Measurements from ENCODE around the gene PHAF1.

PHAF1 gene

GRCh38 chr16:67128417-67128816 is 18.7 kb downstream of the PHAF1 start:
- H3K9me3 ChIP-seq (ENCODE audit: control insufficient read depth, low read length): no peaks in the 10 kb centered on the region
- peaks cover 7% of the 10 kb centered on the region for H3K4me1 ChIP-seq (ENCODE audit: control insufficient read depth, insufficient read depth, low read length)
- H3K27me3 ChIP-seq (replicated peaks; ENCODE audit: control insufficient read depth, insufficient read depth, low read length): no peaks in the 10 kb centered on the region
- H3K36me3 ChIP-seq (ENCODE audit: control insufficient read depth, insufficient read depth, low read length, severe bottlenecking): peaks cover 55% of the 10 kb centered on the region
- H3K4me3 ChIP-seq (ENCODE audit: low read length): no peak overlapping the region
- no peak for DNase-seq (ENCODE audit: low read depth)
- H3K9ac ChIP-seq (ENCODE audit: low read length): no peak overlapping the region

- no peaks in the 10 kb centered on the region for H3K9me3 ChIP-seq (ENCODE audit: control insufficient read depth, low read length)
Measured at GRCh38 chr16:67128887-67129286, 19.1 kb downstream of the PHAF1 start.

GRCh38 chr16:67129422-67129821 is 19.7 kb downstream of the PHAF1 start:
- H3K4me3 ChIP-seq (ENCODE audit: low read length): no peak overlapping the region
- peaks cover 55% of the 10 kb centered on the region for H3K36me3 ChIP-seq (ENCODE audit: control insufficient read depth, insufficient read depth, low read length, severe bottlenecking)
- no peaks in the 10 kb centered on the region for H3K9me3 ChIP-seq (ENCODE audit: control insufficient read depth, low read length)
- H3K27me3 ChIP-seq (replicated peaks; ENCODE audit: control insufficient read depth, insufficient read depth, low read length): no peaks in the 10 kb centered on the region
- H3K9ac ChIP-seq (ENCODE audit: low read length): no peak overlapping the region
- H3K4me1 ChIP-seq (ENCODE audit: control insufficient read depth, insufficient read depth, low read length): no peaks in the 10 kb centered on the region
- DNase-seq (ENCODE audit: low read depth): no peak

More at GRCh38 chr16:67128887-67129286, 19.1 kb downstream of the PHAF1 start:
- H3K4me3 ChIP-seq (ENCODE audit: low read length): no peak overlapping the region
- H3K27me3 ChIP-seq (replicated peaks; ENCODE audit: control insufficient read depth, insufficient read depth, low read length): no peaks in the 10 kb centered on the region
- no peak overlapping the region for H3K9ac ChIP-seq (ENCODE audit: low read length)
- peaks cover 4% of the 10 kb centered on the region for H3K4me1 ChIP-seq (ENCODE audit: control insufficient read depth, insufficient read depth, low read length)
- DNase-seq (ENCODE audit: low read depth): no peak
- peaks cover 52% of the 10 kb centered on the region for H3K36me3 ChIP-seq (ENCODE audit: control insufficient read depth, insufficient read depth, low read length, severe bottlenecking)

- H3K36me3 ChIP-seq (ENCODE audit: control insufficient read depth, insufficient read depth, low read length, severe bottlenecking): peaks cover 85% of the 10 kb centered on the region
- no peak for DNase-seq (ENCODE audit: low read depth)
- no peaks in the 10 kb centered on the region for H3K4me1 ChIP-seq (ENCODE audit: control insufficient read depth, insufficient read depth, low read length)
- no peak overlapping the region for H3K4me3 ChIP-seq (ENCODE audit: low read length)
- no peaks in the 10 kb centered on the region for H3K9me3 ChIP-seq (ENCODE audit: control insufficient read depth, low read length)
- no peaks in the 10 kb centered on the region for H3K27me3 ChIP-seq (replicated peaks; ENCODE audit: control insufficient read depth, insufficient read depth, low read length)
- no peak overlapping the region for H3K9ac ChIP-seq (ENCODE audit: low read length)
Measured at GRCh38 chr16:67137605-67138004, 27.9 kb downstream of the PHAF1 start.

GRCh38 chr16:67141391-67141790 is 31.6 kb downstream of the PHAF1 start:
- H3K4me3 ChIP-seq (ENCODE audit: low read length): no peak overlapping the region
- H3K27me3 ChIP-seq (replicated peaks; ENCODE audit: control insufficient read depth, insufficient read depth, low read length): no peaks in the 10 kb centered on the region
- H3K36me3 ChIP-seq (ENCODE audit: control insufficient read depth, insufficient read depth, low read length, severe bottlenecking): peaks cover 90% of the 10 kb centered on the region
- H3K4me1 ChIP-seq (ENCODE audit: control insufficient read depth, insufficient read depth, low read length): peaks cover 6% of the 10 kb centered on the region
- no peak for DNase-seq (ENCODE audit: low read depth)
- H3K9ac ChIP-seq (ENCODE audit: low read length): no peak overlapping the region
- H3K9me3 ChIP-seq (ENCODE audit: control insufficient read depth, low read length): no peaks in the 10 kb centered on the region

- no peaks in the 10 kb centered on the region for H3K9me3 ChIP-seq (ENCODE audit: control insufficient read depth, low read length)
- H3K9ac ChIP-seq (ENCODE audit: low read length): no peak overlapping the region
- H3K4me1 ChIP-seq (ENCODE audit: control insufficient read depth, insufficient read depth, low read length): peaks cover 8% of the 10 kb centered on the region
- H3K36me3 ChIP-seq (ENCODE audit: control insufficient read depth, insufficient read depth, low read length, severe bottlenecking): peaks cover 91% of the 10 kb centered on the region
- no peaks in the 10 kb centered on the region for H3K27me3 ChIP-seq (replicated peaks; ENCODE audit: control insufficient read depth, insufficient read depth, low read length)
- DNase-seq (ENCODE audit: low read depth): no peak
- H3K4me3 ChIP-seq (ENCODE audit: low read length): no peak overlapping the region
Measured at GRCh38 chr16:67142342-67142741, 32.6 kb downstream of the PHAF1 start.

GRCh38 chr16:67144943-67145342 is 35.2 kb downstream of the PHAF1 start:
- H3K27me3 ChIP-seq (replicated peaks; ENCODE audit: control insufficient read depth, insufficient read depth, low read length): no peaks in the 10 kb centered on the region
- H3K4me1 ChIP-seq (ENCODE audit: control insufficient read depth, insufficient read depth, low read length): peaks cover 8% of the 10 kb centered on the region
- H3K4me3 ChIP-seq (ENCODE audit: low read length): no peak overlapping the region
- peaks cover 83% of the 10 kb centered on the region for H3K36me3 ChIP-seq (ENCODE audit: control insufficient read depth, insufficient read depth, low read length, severe bottlenecking)
- no peaks in the 10 kb centered on the region for H3K9me3 ChIP-seq (ENCODE audit: control insufficient read depth, low read length)
- no peak for DNase-seq (ENCODE audit: low read depth)
- H3K9ac ChIP-seq (ENCODE audit: low read length): no peak overlapping the region

- Histone ChIP-seq H3K9me3 (ENCODE audit: control insufficient read depth, low read length) (no peaks in the 10 kb centered on the region), H3K36me3 (ENCODE audit: control insufficient read depth, insufficient read depth, low read length, severe bottlenecking) (peaks cover 75% of the 10 kb centered on the region), H3K27me3 (replicated peaks; ENCODE audit: control insufficient read depth, insufficient read depth, low read length) (no peaks in the 10 kb centered on the region), H3K4me1 (ENCODE audit: control insufficient read depth, insufficient read depth, low read length) (peaks cover 8% of the 10 kb centered on the region), H3K9ac (ENCODE audit: low read length) (peak overlapping the region; percentile 15), H3K4me3 (ENCODE audit: low read length) (no peak overlapping the region)
- DNase-seq (ENCODE audit: low read depth): no peak
Measured at GRCh38 chr16:67145746-67146145, 36.0 kb downstream of the PHAF1 start.

- Histone ChIP-seq H3K4me1 (ENCODE audit: control insufficient read depth, insufficient read depth, low read length) (peaks cover 12% of the 10 kb centered on the region), H3K9me3 (ENCODE audit: control insufficient read depth, low read length) (no peaks in the 10 kb centered on the region), H3K36me3 (ENCODE audit: control insufficient read depth, insufficient read depth, low read length, severe bottlenecking) (peaks cover 65% of the 10 kb centered on the region), H3K27me3 (replicated peaks; ENCODE audit: control insufficient read depth, insufficient read depth, low read length) (no peaks in the 10 kb centered on the region), H3K4me3 (ENCODE audit: low read length) (no peak overlapping the region), H3K9ac (ENCODE audit: low read length) (no peak overlapping the region)
- DNase-seq (ENCODE audit: low read depth): peak; percentile 18
Measured at GRCh38 chr16:67146523-67147357, 37.0 kb downstream of the PHAF1 start.

- no peaks in the 10 kb centered on the region for H3K27me3 ChIP-seq (replicated peaks; ENCODE audit: control insufficient read depth, insufficient read depth, low read length)
Measured at GRCh38 chr16:67147437-67148140, 37.8 kb downstream of the PHAF1 start.

GRCh38 chr16:67148221-67148620 is 38.5 kb downstream of the PHAF1 start:
- Histone ChIP-seq H3K4me1 (ENCODE audit: control insufficient read depth, insufficient read depth, low read length) (peaks cover 12% of the 10 kb centered on the region), H3K36me3 (ENCODE audit: control insufficient read depth, insufficient read depth, low read length, severe bottlenecking) (peaks cover 51% of the 10 kb centered on the region), H3K4me3 (ENCODE audit: low read length) (no peak overlapping the region), H3K9ac (ENCODE audit: low read length) (no peak overlapping the region), H3K9me3 (ENCODE audit: control insufficient read depth, low read length) (no peaks in the 10 kb centered on the region), H3K27me3 (replicated peaks; ENCODE audit: control insufficient read depth, insufficient read depth, low read length) (no peaks in the 10 kb centered on the region)
- DNase-seq (ENCODE audit: low read depth): no peak

More at GRCh38 chr16:67147437-67148140, 37.8 kb downstream of the PHAF1 start:
- H3K36me3 ChIP-seq (ENCODE audit: control insufficient read depth, insufficient read depth, low read length, severe bottlenecking): peaks cover 57% of the 10 kb centered on the region
- no peak overlapping the region for H3K4me3 ChIP-seq (ENCODE audit: low read length)
- peaks cover 12% of the 10 kb centered on the region for H3K4me1 ChIP-seq (ENCODE audit: control insufficient read depth, insufficient read depth, low read length)
- H3K9ac ChIP-seq (ENCODE audit: low read length): no peak overlapping the region
- no peaks in the 10 kb centered on the region for H3K9me3 ChIP-seq (ENCODE audit: control insufficient read depth, low read length)
- DNase-seq (ENCODE audit: low read depth): no peak

Data from adipocyte (in vitro differentiated cells).